Measurements from ENCODE around the gene CATSPERD.

The CATSPERD gene

GRCh38 chr19:5711713-5712161 is 8.7 kb upstream of the CATSPERD start:
- TF ChIP-seq, protein P1, sequence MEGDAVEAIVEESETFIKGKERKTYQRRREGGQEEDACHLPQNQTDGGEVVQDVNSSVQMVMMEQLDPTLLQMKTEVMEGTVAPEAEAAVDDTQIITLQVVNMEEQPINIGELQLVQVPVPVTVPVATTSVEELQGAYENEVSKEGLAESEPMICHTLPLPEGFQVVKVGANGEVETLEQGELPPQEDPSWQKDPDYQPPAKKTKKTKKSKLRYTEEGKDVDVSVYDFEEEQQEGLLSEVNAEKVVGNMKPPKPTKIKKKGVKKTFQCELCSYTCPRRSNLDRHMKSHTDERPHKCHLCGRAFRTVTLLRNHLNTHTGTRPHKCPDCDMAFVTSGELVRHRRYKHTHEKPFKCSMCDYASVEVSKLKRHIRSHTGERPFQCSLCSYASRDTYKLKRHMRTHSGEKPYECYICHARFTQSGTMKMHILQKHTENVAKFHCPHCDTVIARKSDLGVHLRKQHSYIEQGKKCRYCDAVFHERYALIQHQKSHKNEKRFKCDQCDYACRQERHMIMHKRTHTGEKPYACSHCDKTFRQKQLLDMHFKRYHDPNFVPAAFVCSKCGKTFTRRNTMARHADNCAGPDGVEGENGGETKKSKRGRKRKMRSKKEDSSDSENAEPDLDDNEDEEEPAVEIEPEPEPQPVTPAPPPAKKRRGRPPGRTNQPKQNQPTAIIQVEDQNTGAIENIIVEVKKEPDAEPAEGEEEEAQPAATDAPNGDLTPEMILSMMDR (IDR thresholded peaks at IDR 0.05; ENCODE audit: unreplicated experiment in 3 of 3): no peak
- Mint-ChIP-seq H3K36me3 (ENCODE audit: low read depth) (peaks cover 33% of the 10 kb centered on the region), H3K4me1 (no peaks in the 10 kb centered on the region), H3K27me3 (ENCODE audit: low read depth) (no peaks in the 10 kb centered on the region), H3K27ac (no peak overlapping the region), H3K4me3 (no peak overlapping the region), H3K9me3 (no peaks in the 10 kb centered on the region)

GRCh38 chr19:5713228-5713627 is 7.2 kb upstream of the CATSPERD start:
- peaks cover 31% of the 10 kb centered on the region for H3K36me3 Mint-ChIP-seq (ENCODE audit: low read depth)
- no peak overlapping the region for H3K4me3 Mint-ChIP-seq
- H3K4me1 Mint-ChIP-seq: no peaks in the 10 kb centered on the region
- TF ChIP-seq, protein P1 (IDR thresholded peaks at IDR 0.05; ENCODE audit: unreplicated experiment in 3 of 3): no peak
- no peaks in the 10 kb centered on the region for H3K9me3 Mint-ChIP-seq
- no peak overlapping the region for H3K27ac Mint-ChIP-seq
- no peaks in the 10 kb centered on the region for H3K27me3 Mint-ChIP-seq (ENCODE audit: low read depth)

GRCh38 chr19:5714816-5715215 is 5.6 kb upstream of the CATSPERD start:
- no peak overlapping the region for H3K4me3 Mint-ChIP-seq
- H3K4me1 Mint-ChIP-seq: peaks cover 9% of the 10 kb centered on the region
- no peaks in the 10 kb centered on the region for H3K27me3 Mint-ChIP-seq (ENCODE audit: low read depth)
- H3K9me3 Mint-ChIP-seq: no peaks in the 10 kb centered on the region
- TF ChIP-seq, protein P1 (IDR thresholded peaks at IDR 0.05; ENCODE audit: unreplicated experiment in 3 of 3): no peak
- peaks cover 31% of the 10 kb centered on the region for H3K36me3 Mint-ChIP-seq (ENCODE audit: low read depth)
- H3K27ac Mint-ChIP-seq: no peak overlapping the region

DNA sequence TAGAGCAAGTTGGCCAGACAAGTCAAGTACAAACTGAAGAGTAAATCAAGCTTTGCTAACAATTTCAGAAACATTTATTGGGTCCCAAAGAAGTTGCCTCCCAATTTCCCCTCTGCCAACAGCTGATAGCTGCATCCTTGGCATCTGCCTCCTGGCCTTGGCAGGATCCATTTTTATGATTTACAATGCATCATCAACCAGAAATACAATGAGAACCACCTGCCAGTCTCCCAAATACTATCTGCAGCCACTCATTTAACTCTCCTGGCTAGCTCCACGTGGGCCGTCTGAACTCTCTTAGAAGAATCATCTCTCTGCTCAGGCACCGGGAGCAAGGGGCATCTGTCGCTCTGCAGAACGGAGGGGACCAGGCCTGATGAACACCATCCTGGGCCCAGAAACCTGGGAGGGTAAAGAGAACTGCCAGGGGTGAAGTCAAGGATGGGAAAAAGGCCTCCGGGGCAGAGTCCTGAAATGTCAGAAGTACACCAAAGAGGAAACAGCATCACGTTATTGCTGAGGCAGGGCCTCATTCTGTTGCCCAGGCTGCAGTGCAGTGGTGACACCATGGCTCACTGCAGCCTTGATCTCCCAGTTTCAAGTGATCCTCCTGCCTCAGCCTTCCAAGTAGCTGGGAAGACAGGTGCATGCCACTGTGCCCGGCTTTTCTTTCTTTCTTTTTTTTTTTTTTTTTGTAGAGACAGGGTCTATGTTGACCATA is 3.1 kb upstream of the CATSPERD start:
- peaks cover 24% of the 10 kb centered on the region for H3K36me3 Mint-ChIP-seq (ENCODE audit: low read depth)
- TF ChIP-seq, protein P1 (IDR thresholded peaks at IDR 0.05; ENCODE audit: unreplicated experiment in 3 of 3): no peak
- peaks cover 9% of the 10 kb centered on the region for H3K4me1 Mint-ChIP-seq
- H3K9me3 Mint-ChIP-seq: no peaks in the 10 kb centered on the region
- no peaks in the 10 kb centered on the region for H3K27me3 Mint-ChIP-seq (ENCODE audit: low read depth)
- H3K27ac Mint-ChIP-seq: no peak overlapping the region
- peak overlapping the region; percentile 83 to 94 (median 94) for H3K4me3 Mint-ChIP-seq

DNA sequence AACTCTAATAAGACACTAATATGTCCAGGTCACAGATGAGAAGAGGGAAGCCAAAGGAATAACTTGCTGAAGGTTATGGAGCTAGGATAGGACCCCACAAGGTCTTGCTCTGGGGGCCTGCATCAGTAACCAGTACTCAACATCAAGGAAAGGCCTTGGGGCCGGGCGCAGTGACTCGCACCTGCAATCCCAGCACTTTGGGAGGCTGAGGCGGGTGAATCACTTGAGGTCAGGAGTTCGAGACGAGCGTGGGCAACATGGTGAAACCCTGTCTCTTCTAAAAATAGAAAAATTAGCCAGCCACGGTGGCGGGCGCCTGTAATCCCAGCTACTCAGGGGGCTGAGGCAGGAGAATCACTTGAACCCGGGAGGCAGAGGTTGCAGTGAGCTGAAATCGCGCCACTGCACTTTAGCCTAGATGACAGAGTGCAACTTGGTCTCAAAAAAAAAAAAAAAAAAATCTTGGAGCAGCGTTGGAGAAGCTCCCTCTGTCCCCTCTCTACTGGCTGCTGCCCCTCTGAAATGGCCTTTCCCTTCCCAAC is 2.3 kb upstream of the CATSPERD start:
- Mint-ChIP-seq H3K36me3 (ENCODE audit: low read depth) (peaks cover 19% of the 10 kb centered on the region), H3K9me3 (no peaks in the 10 kb centered on the region), H3K27ac (no peak overlapping the region), H3K4me3 (peak overlapping the region; percentile 94), H3K4me1 (peaks cover 9% of the 10 kb centered on the region), H3K27me3 (ENCODE audit: low read depth) (no peaks in the 10 kb centered on the region)
- TF ChIP-seq, protein P1 (IDR thresholded peaks at IDR 0.05; ENCODE audit: unreplicated experiment in 3 of 3): no peak

Data from nephron (organoid).